Cardiac fibroblast (primary cell): ENCODE data around the gene GARIN3.

ENCODE experiments used
- DNase-seq, 2 donors: peaks; one replicate each; pipeline versions ENCODE4 v3.0.0 to v3.0.0-alpha.2; 2010; ENCODE audit warnings: low read depth in 2 of 2
- H3K4me3 ChIP-seq, 2 donors: replicated peaks in 1 of 2; 1 replicate in 1 of 2; 2 replicates in 1 of 2; pipeline ENCODE4 v1.5.1; 2011; ENCODE audit warnings: low read depth in 2 of 2, low read length in 2 of 2, mild to moderate bottlenecking in 2 of 2, moderate library complexity in 1 of 2
- CTCF ChIP-seq: IDR thresholded peaks from one replicate; pipeline ENCODE4 v1.5.1; 2011; ENCODE audit warnings: low read depth, mild to moderate bottlenecking, low read length, inconsistent platforms

Gene GARIN3

GRCh38 chr5:157182143-157182757 is 16.2 kb upstream of the GARIN3 start:
- no peak overlapping the region for H3K4me3 ChIP-seq
- no peak for DNase-seq
- no peak for TF ChIP-seq CTCF

- DNase-seq, result no peak
- no peak within 1 kb of the TSS for H3K4me3 ChIP-seq
- TF ChIP-seq CTCF, result no peak
Observed at GRCh38 chr5:157180374-157181264, 14.6 kb upstream of the GARIN3 start, which contains the start of gene ITK. Gene ITK (plus strand): TSS chr5:157180840. CDS start chr5:157180978, 138 bp downstream.

- H3K4me3 ChIP-seq, result no peak overlapping the region
- TF ChIP-seq CTCF, result no peak
- no peak for DNase-seq
Observed at GRCh38 chr5:157178966-157179365, 12.9 kb upstream of the GARIN3 start.

- DNase-seq, result no peak
- no peak for TF ChIP-seq CTCF
Observed at GRCh38 chr5:157177953-157178352, 11.9 kb upstream of the GARIN3 start.

DNA sequence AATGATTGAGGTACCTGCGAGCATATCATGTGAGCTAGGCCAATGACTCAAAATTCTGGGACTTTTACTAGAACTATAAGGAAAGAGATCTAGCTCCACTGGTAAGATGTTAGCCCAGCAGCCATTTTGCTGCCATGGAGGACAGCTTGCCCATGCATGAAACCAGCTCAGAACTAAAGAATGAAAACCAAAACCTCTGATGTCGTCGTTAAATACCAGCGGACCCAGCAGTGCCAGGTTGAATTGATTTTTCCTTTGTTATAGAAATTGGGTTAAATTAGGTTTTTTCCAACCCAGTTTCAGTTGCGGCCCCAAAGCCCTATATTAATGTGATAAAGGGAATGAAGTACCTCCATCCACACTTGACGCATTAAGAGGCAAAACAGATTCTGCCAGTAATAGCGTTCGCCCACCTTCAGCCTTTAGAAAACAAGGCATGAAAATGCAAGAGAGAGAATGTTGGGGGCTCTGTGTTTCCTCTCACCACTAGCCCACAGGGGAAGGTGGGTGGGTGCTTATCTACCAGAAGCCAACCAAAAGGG is 9.1 kb upstream of the GARIN3 start:
- TF ChIP-seq CTCF, result no peak
- DNase-seq, result no peak
- H3K4me3 ChIP-seq, result no peak overlapping the region

More at GRCh38 chr5:157177953-157178352, 11.9 kb upstream of the GARIN3 start:
- no peak overlapping the region for H3K4me3 ChIP-seq

- H3K4me3 ChIP-seq, result no peak overlapping the region
- no peak for DNase-seq
- TF ChIP-seq CTCF, result no peak
Observed at GRCh38 chr5:157172403-157172802, 6.3 kb upstream of the GARIN3 start.
